H1 (cell line): ENCODE measurements around the gene NEK9. TPM values are rescaled to one million over a fixed set of nuclear protein-coding genes. Genes with fewer than 3 reads are reported as not detected.

Experiments used
- ASH2L ChIP-seq: fragments of 200-600, 300-600 bp; sonication (generic); IDR thresholded peaks from one replicate; pipeline ENCODE4 v1.7.1; 2017; ENCODE audit warnings: low read length
- ATF2 ChIP-seq: IDR thresholded peaks from 2 replicates; pipeline ENCODE4 v1.6.1; 2012; ENCODE audit warnings: low read length, inconsistent platforms
- BCL11A ChIP-seq, 2 experiments: IDR thresholded peaks; one replicate each; pipeline ENCODE4 v1.6.1; 2011; ENCODE audit warnings: low read depth in 2 of 2, low read length in 2 of 2, mild to moderate bottlenecking in 2 of 2
- BRCA1 ChIP-seq: IDR thresholded peaks from 2 replicates; pipeline ENCODE4 v1.6.1; 2012; ENCODE audit warnings: low read depth, low read length, improper control_type of control experiment
- CBX5 ChIP-seq: fragments of 300-800, 300-1000 bp; sonication (generic); IDR thresholded peaks from 2 replicates; pipeline ENCODE4 v1.7.1; 2016; ENCODE audit warnings: antibody characterized with exemption, low read length, low read depth
- CBX8 ChIP-seq: fragments of 300-800, 300-1000 bp; sonication (generic); IDR thresholded peaks from 2 replicates; pipeline ENCODE4 v1.7.1; 2016; ENCODE audit warnings: low read depth, low read length, borderline replicate concordance
- CHD2 ChIP-seq: IDR thresholded peaks from 2 replicates; pipeline ENCODE4 v1.6.1; 2012; ENCODE audit warnings: low read length, improper control_type of control experiment
- EP300 ChIP-seq, 2 experiments: IDR thresholded peaks; 1 replicate in 1 of 2; 2 replicates in 1 of 2; pipeline ENCODE4 v1.6.1; 2011 to 2012; ENCODE audit warnings: low read depth in 2 of 2, low read length in 2 of 2, mild to moderate bottlenecking in 2 of 2, borderline replicate concordance in 1 of 2, inconsistent platforms in 1 of 2, moderate library complexity in 1 of 2
- GABPA ChIP-seq: IDR thresholded peaks from 2 replicates; pipeline ENCODE4 v1.6.1; 2011; ENCODE audit warnings: mild to moderate bottlenecking, low read length, moderate library complexity, borderline replicate concordance; ENCODE audit not compliant: insufficient read depth
- KDM5A ChIP-seq: fragments of 200-600 bp; IDR thresholded peaks from 2 replicates; pipeline ENCODE4 v1.7.1; 2012; ENCODE audit warnings: mild to moderate bottlenecking, low read length, inconsistent platforms, mixed read lengths
- POLR2AphosphoS5 ChIP-seq: IDR thresholded peaks from 2 replicates; pipeline ENCODE4 v1.6.1; 2011; ENCODE audit warnings: low read depth, low read length
- RAD21 ChIP-seq, 2 experiments: IDR thresholded peaks in 1 of 2; conservative IDR thresholded peaks in 1 of 2; 2 replicates each; pipeline ENCODE4 v1.6.1; 2011; ENCODE audit warnings: low read depth in 2 of 2, low read length in 2 of 2, improper control_type of control experiment in 1 of 2, inconsistent platforms in 1 of 2, mild to moderate bottlenecking in 1 of 2, moderate library complexity in 1 of 2
- RXRA ChIP-seq: IDR thresholded peaks from 2 replicates; pipeline ENCODE4 v1.6.1; 2011; ENCODE audit warnings: low read depth, mild to moderate bottlenecking, low read length, moderate library complexity; ENCODE audit not compliant: insufficient read depth
- SAP30 ChIP-seq: fragments of 300-600 bp; sonication (generic); IDR thresholded peaks from 2 replicates; pipeline ENCODE4 v1.7.1; 2012; ENCODE audit warnings: low read length, moderate library complexity, mild to moderate bottlenecking, inconsistent platforms; ENCODE audit not compliant: insufficient read depth, insufficient replicate concordance
- SP1 ChIP-seq: IDR thresholded peaks from 2 replicates; pipeline ENCODE4 v1.6.1; 2011; ENCODE audit warnings: low read depth, low read length
- SP2 ChIP-seq: IDR thresholded peaks from 2 replicates; pipeline ENCODE4 v1.6.1; 2012; ENCODE audit warnings: mild to moderate bottlenecking, low read length, inconsistent platforms
- SP4 ChIP-seq: IDR thresholded peaks from 2 replicates; pipeline ENCODE4 v1.6.1; 2012; ENCODE audit warnings: low read length, inconsistent platforms
- TAF7 ChIP-seq: optimal IDR thresholded peaks from 2 replicates; pipeline ENCODE3; 2011; ENCODE audit warnings: low read depth, mild to moderate bottlenecking, inconsistent platforms, low read length, moderate library complexity, borderline replicate concordance
- YY1 ChIP-seq: IDR thresholded peaks from 2 replicates; pipeline ENCODE4 v1.6.1; 2011; ENCODE audit warnings: low read depth, mild to moderate bottlenecking, low read length
- polyA plus RNA-seq, 7 experiments: library from polyadenylated mRNA; depleted of rRNA in 3 of 7; stranded (reverse) in 5 of 7; unstranded in 2 of 7; fragments of >200 nt in 5 of 7; fragments of 200-250 nt in 2 of 7; gene quantifications; 1 replicate in 5 of 7; 2 replicates in 1 of 7; 4 replicates in 1 of 7; pipeline versions ENCODE4 v1.2.1 to v1.2.3, GENCODE V29; 2011 to 2013; ENCODE audit warnings: missing spikeins in 2 of 7, mixed read lengths in 2 of 7
- total RNA-seq: library from RNA; stranded (reverse); fragmentation: NEBNext Ultra II Directional; extraction: Animal tissue kit (Norgen Biotek cat#: 25700); gene quantifications from 2 replicates; pipeline ENCODE4 v1.2.1, GENCODE V29; 2021
- TF ChIP-seq, protein P1 (sequence below): IDR thresholded peaks from 2 replicates; pipeline ENCODE4 v1.6.1; 2012; ENCODE audit warnings: inconsistent platforms
- TF ChIP-seq, protein P2 (sequence below): IDR thresholded peaks from 2 replicates; pipeline ENCODE4 v1.6.1; 2012; ENCODE audit warnings: inconsistent platforms

The NEK9 gene
- total and polyA plus RNA-seq, 2 of the 8 experiments (the other 6 are each of a cell fraction or from before 2014, with no cell fraction given) = 16.0 to 43.6 TPM

- TF ChIP-seq EP300 (IDR thresholded peaks at IDR 0.05; ENCODE audit: borderline replicate concordance in 1 of 2, low read depth in 2 of 2, low read length in 2 of 2) (peak in 1 of 2 experiments; percentile 0; a peak in 1 of 3 replicates), CBX8 (no peak), ATF2 (0 out of 2 replicates have a peak, but pooled peaks have one; percentile 21), KDM5A (0 out of 2 replicates have a peak, but pooled peaks have one; percentile 57), RAD21 (IDR thresholded peaks at IDR 0.05 in 1 of 2, conservative IDR thresholded peaks at IDR 0.05 in 1 of 2; ENCODE audit: low read depth in 2 of 2, low read length in 2 of 2) (no peak), SP4 (0 out of 2 replicates have a peak, but pooled peaks have one; percentile 32), ASH2L (peak; percentile 98), SP2 (no peak), BCL11A (IDR thresholded peaks at IDR 0.05; ENCODE audit: low read depth in 2 of 2, low read length in 2 of 2) (no peak), CBX5 (no peak), CHD2 (0 out of 2 replicates have a peak, but pooled peaks have one; percentile 62), BRCA1 (no peak), SP1 (no peak), SAP30 (peak; percentile 51), GABPA (peak; percentile 96), YY1 (peak; percentile 80), POLR2AphosphoS5 (peak; percentile 92), TAF7 (peak; percentile 83), RXRA (no peak)
- TF ChIP-seq, protein P1, sequence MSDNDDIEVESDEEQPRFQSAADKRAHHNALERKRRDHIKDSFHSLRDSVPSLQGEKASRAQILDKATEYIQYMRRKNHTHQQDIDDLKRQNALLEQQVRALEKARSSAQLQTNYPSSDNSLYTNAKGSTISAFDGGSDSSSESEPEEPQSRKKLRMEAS = peak; percentile 70
- TF ChIP-seq, protein P2, sequence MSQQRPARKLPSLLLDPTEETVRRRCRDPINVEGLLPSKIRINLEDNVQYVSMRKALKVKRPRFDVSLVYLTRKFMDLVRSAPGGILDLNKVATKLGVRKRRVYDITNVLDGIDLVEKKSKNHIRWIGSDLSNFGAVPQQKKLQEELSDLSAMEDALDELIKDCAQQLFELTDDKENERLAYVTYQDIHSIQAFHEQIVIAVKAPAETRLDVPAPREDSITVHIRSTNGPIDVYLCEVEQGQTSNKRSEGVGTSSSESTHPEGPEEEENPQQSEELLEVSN = peak; percentile 65
Measured at GRCh38 chr14:75126679-75127473, at the start of gene NEK9 (continued).
